NCI-H748 treated with DMSO at 0.1 percent for 48 hours (cell line): Measurements from ENCODE around the gene NANP.
A peak's percentile ranks its signal among the peaks of the same experiment; 100 is the strongest.
"Not testable (repeated sequence)": the region's sequence is repeated elsewhere in the genome, so short reads cannot be mapped to it uniquely, and the experiment has no call there.

Source experiments
- DNase-seq: peaks from one replicate; lab custom pipeline; 2025; lab: John Stamatoyannopoulos, UW

The NANP gene

DNA sequence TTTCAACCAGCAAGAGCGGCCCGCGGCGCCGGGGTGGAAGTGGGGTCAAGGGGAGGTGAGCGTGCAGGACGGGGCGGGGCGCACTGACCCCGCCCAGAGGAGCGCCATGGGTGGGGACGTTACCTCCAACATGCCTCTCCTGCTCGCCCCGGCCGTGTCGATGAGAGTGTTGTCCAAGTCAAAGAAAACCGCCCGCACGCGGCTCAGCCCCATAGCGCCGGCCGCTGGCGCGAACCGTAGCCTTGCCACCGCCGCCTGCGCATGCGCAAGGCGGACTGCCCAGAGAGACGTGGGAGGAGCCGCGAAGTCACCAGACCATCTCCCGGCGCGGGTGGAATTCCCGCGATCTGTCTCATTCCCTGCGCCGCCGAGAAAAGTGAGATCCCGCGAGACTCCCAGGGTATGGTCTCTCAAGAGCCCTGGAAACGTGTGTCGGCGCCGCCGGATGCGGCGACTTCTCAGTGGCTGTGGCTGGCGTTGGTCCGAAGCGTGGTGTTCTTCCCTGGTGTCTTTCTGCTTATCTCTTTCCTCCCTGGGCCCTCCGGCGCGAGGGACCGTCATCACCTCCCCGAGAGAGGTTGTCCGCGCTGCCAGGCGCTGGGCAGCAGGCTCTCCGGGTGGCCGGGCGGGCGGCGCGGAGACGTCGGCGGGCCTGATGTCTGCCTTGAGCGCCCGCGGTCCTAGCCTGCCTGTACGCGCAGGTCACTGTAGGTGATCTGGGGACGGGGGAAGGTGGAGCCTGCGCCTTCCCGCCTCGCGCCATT, at the start of gene NANP:
Gene NANP, minus strand, starts transcription at position 279 of the 764 bp plus-strand sequence. Its CDS starts 66 bp downstream, at position 213.
- peak; percentile 95 for DNase-seq

DNA sequence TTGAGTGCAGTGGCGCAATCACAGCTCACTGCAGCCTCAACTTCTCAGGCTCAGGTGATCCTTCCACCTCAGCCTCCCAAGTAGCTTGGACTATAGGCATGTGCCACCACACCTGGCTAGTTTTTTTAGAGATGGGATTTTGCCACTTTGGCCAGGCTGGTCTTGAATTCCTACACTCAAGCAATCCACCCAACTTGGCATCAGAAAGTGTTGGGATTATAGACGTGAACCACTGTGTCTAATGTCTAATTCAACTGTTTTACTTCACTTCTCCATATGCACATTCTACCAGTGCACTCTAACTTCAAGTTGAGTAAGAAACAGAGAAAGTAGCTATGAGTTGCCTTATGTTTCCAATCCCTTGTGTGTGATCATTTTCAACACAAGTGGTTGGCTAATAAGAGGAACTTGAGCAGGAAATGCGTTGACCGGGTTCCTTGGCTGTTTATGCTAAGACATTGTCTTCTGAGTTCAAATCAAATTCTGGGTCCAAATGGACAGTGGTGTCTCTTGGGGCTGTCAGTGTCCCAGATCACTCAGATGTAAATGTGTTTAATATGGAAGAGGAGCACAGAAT, 48.9 kb upstream of the NANP start:
- DNase-seq: no peak

GRCh38 chr20:25669826-25670422, 46.1 kb upstream of the NANP start:
- DNase-seq: no peak

DNA sequence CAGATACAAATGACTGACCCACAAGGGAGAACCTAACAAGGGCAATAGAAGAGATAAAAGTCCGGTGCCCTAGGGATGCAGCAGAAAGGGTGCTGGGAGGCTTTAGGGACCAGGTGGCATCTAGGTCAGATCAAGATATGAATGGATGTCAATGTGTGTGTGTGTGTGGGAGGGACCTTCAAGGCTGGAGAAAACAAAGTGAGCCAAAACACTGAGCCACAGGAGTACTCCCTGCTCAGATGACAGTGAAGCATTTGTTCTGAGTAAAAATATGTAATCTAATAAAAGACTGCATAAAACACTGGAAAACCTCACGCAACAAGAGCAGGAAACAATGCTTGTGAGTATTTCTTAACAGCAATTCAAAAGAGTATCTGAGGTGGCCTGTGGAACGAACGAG, 44.6 kb upstream of the NANP start:
- DNase-seq: no peak

GRCh38 chr20:25659999-25660398, 36.2 kb upstream of the NANP start:
- no peak for DNase-seq

DNA sequence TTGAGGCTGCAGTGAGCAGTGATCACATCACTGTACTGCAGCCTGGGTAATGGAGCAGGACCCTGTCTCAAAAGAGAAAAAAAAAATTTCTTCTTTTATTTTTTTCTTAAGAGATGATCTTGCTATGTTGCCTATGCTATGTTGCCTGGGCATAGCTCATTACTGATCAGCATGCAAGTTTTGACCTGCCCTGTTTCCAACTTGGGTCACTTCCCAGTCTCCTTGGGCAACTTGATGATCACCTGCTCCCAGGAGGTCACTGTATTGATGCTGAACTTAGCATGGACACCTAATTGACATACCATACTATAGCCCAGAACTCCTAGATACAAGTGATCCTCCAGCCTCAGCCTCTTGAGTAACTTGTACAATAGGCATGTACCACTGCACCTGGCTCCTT, 30.7 kb upstream of the NANP start:
- no peak for DNase-seq

- DNase-seq: not testable (repeated sequence)
These were observed 29.1 kb upstream of the NANP start for GRCh38 chr20:25652866-25653265.

DNA sequence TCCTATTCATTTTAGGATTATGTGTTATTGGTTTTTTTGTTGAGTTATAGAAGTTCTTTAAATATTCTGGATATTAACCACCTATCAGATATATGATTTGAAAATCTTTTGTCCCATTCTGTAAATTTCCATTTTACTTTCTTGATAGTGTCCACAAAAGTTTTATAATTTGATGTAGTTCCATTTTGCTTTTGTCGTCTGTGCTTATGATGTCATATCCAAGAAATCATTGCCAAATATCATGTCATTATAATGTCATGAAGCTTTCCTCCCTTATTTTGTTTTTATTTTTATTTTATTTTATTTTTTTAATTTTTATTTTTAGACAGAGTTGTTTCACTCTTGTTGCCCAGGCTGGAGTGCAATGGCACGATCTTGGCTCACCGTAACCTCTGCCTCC, 21.0 kb upstream of the NANP start:
- DNase-seq: no peak

DNA sequence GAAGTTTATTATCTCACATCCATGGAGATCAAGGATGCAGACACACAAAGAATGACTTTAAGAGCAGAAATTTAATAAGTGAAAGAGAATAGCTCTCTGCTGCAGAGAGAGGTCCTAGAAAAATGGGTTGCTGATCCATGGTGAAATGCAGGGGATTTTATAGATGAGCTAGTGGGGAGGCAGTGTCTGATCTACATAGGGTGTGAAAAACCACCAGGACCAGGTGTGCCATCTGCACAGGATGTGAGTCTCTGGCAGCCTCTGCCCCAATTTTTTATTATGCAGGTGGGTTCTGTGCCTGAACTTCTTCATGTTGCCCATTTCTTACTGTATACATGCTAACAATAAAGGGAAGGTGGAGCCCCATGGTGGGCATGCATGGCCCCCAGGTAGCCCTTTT, 19.9 kb upstream of the NANP start:
- DNase-seq: no peak

- no peak for DNase-seq
These were observed 13.4 kb upstream of the NANP start for GRCh38 chr20:25637247-25637646.

GRCh38 chr20:25632940-25633790, 9.4 kb upstream of the NANP start:
- DNase-seq: no peak

DNA sequence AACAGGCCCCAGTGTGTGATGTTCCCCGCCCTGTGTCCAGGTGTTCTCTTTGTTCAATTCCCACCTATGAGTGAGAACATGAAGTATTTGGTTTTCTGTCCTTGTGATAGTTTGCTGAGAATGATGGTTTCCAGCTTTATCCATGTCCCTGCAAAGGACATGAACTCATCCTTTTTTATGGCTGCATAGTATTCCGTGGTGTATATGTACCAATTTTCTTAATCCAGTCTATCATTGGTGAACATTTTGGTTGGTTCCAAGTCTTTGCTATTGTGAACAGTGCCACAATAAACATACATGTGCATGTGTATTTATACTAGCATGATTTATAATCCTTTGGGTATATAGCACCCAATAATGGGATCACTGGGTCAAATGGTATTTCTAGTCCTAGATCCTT, 6.8 kb upstream of the NANP start:
- DNase-seq: not testable (repeated sequence)

DNA sequence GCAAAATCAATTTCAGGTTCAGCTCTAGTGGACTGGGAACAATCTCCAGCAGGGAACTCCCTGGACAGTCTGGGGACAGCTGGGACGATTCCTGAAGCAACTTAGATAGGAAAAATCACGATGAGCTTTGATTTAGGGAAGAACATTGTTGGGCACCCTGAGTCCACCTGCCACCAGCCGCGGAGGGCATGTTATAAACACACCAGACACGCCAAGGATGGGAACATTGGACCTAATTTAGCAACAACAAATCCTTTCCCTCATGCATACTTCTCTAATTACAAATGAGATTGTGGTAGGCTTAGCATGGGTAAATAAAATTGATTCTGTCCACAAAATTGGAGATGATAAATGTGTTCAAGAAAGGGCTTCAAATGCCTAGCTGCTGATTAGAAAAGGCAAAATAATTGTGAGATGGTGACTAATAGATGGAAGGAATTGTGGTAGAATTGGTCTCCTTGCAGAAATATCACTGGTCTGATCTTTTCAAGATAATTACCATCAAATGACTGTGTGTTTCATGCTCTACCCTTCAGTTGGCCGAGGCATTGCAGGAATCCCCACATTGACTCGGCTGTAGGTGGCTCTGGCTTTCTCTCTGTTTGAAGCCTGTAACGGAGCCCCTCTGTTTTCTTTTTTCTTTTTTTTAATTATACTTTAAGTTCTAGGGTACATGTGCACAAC, 6.1 kb upstream of the NANP start:
- DNase-seq: no peak

GRCh38 chr20:25626779-25627178, 3.0 kb upstream of the NANP start:
- no peak for DNase-seq

DNA sequence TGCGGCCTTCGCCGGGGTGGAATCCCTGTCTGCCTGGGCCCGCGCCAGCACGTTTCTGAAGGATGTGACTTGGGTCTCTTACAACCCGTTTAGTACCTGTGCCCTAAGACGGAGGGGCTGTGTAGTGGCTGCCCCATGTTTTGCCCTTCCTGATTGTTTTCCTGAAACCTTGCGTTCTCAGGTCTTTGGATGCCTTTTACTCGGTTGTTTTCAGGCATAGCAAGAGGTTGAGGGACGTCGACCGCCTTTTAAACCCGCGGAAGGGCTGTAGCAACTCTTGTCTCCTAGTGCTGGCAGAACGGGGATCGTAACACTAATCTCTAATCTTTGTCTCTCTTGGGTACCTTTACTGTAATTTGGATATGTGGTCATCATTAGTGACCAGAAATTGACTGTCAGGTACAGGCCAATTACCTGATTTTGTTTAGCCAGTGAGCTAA, 706 bp upstream of the NANP start:
- peak; percentile 3 for DNase-seq

GRCh38 chr20:25623225-25623735, 534 bp downstream of the NANP start:
- DNase-seq: no peak

GRCh38 chr20:25622450-25623224, 1.2 kb downstream of the NANP start:
- no peak for DNase-seq

DNA sequence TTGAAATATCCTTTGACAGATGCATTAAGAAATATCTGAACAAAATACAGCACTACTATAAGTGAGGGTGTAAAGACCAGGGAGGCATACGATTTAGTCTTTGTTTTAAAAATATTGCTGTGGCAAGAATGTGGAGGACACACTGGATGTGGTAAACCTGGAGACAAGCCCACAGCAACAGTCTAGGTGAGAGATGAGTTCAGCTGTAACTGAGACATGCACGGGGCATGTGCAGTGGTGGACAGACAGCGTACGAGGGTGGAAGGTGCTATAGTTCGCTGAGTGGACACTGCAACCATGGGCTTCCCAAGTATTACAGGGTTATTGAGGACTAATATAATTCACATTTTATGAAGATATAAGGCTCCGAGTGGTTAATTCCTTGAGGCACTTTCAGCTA, 1.8 kb downstream of the NANP start:
- no peak for DNase-seq

DNA sequence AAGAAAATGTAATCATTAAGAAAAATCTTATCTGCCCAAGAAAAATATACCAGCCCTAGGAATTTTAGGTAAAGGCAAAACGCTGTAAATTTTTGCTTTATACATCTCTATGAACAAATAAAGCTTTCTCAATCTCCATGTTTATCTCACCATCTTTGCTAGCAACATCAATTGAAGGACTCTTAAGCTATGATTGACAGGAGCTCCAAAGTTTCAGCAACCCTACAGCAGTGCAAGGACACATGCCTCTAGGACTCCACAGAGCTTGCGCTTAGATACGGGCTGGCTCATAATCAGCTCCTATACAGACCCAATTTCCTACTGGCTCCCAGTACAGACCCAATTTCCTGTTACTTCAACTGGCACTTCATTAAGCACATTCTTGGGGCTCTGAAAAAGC, 4.3 kb downstream of the NANP start:
- DNase-seq: no peak

DNA sequence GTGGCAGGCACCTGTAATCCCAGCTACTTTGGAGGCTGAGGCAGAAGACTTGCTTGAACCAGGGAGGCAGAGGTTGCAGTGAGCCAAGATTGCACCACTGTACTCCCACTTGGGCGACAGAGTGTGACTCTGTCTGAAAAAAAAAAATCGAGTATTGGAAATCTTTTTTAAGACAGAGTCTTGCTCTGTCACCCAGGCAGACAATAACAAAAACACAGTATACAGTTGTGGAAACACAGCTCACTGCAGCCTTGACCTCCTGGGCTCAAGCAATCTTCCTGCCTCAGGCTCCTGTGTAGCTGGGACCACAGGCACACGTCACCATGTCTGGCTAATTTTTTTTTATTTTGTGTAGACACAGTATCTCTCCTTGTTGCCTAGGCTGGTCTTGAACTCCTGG, 15.0 kb downstream of the NANP start:
- no peak for DNase-seq
